ENCODE data around the gene CRACDL. TPM values are rescaled to one million over a fixed set of nuclear protein-coding genes. Genes with fewer than 3 reads are reported as not detected.

Gene CRACDL
- total and polyA plus RNA-seq, 2 of the 13 experiments (the other 11 are each of a cell fraction or from before 2014, with no cell fraction given) = 0.15 to 0.26 TPM

DNA sequence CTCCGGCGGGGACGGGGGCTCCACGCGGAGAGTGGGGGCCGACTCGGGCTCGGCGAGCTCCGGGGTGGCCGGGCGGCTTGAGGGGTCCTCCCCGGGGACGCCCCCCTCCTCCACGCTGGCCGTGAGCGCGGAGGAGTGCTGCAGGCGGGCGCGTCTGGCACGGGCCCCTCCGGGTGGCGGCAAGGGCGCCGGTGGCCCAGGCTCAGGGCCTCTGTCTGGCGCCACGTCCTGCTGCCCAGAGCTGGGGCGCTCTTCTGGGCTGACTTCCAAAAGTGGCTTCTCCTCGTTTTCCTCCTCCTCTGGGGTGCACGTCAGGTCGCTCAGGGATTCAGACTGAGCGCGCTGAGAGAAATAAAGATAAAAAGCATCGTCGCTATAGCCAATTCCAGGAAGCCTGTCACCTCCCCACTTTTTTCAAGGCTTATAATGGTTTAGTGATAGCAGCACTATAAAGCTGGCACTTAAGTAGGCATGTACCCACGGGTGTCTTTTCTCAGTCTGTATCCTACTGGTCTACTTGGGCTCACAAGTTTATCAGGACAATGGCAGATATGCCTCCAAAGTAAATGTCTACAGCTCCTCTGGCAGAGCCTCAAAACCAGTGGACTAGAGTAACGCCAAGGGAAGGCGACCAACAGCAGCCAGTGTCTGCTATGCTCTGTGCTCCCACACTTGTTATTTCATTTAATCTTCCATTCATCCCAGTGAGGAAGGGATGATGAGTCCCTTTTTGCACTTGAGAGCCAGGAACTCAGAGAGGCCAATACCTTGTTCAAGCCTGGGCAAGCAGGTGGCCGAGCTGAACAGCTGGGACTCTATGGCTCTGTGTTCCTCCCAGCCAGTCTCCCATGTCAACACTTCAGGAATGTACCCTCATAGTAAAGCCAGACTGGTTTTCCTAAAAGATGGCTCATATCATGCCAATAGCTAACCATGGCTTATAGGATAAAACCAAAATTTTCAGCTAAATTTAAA lies 112.5 kb downstream of the CRACDL start:
- BruUV-seq (replicated peaks) = no TSS peak
- Histone ChIP-seq H3K4me3 (replicated peaks in 1 of 3; ENCODE audit: insufficient read depth in 1 of 3, low read depth in 2 of 3, low read length in 3 of 3) (no peak overlapping the region), H3K4me1 (ENCODE audit: insufficient read depth, low read length) (peaks cover 33% of the 10 kb centered on the region), H3K4me2 (ENCODE audit: low read depth, low read length) (no peak overlapping the region), H4K20me1 (ENCODE audit: insufficient read depth, low read length) (no peaks in the 10 kb centered on the region), H3K36me3 (replicated peaks in 1 of 2; ENCODE audit: control insufficient read depth in 1 of 2, insufficient read depth in 2 of 2, low read length in 2 of 2) (no peaks in the 10 kb centered on the region), H3K9me3 (ENCODE audit: low read length) (no peaks in the 10 kb centered on the region), H3K27me3 (ENCODE audit: control insufficient read depth in 1 of 2, insufficient read depth in 2 of 2, low read length in 2 of 2) (no peaks in the 10 kb centered on the region; a peak in 1 of 5 replicates), H3K79me2 (ENCODE audit: insufficient read depth, low read length) (no peaks in the 10 kb centered on the region), H2AFZ (ENCODE audit: low read length) (no peak overlapping the region), H3K9ac (ENCODE audit: insufficient read depth, low read depth, low read length) (no peak overlapping the region), H3K27ac (ENCODE audit: extremely low read length, insufficient read depth, low read length) (no peak overlapping the region)
- no peak for DNase-seq (ENCODE audit: low spot score)
- ChIA-PET CTCF (ENCODE audit: low intra/inter-chr PET ratio, low total read pairs) (no interaction called here), POLR2A (interaction anchor here (1.1 kb wide), 1 partner anchor 20 kb away, joined by 3 read pairs; no protein-coding TSS in a partner anchor)
- in situ Hi-C loops (cut with HindIII; ENCODE audit: extremely low pct_ligation_motif_present, low pct_unique_long_range_greater_than_20kb) = no loop called here
- no peak for ATAC-seq
- FAIRE-seq = peak; percentile 8
- WGBS (ENCODE audit: low lambda C conversion rate) = 95% methylated on average over 40 of the region's 40 CpGs
- intact Hi-C loops (cut with micrococcal nuclease; ENCODE audit: unreplicated experiment) = no loop called here
- TF ChIP-seq ZNF30 (CRISPR knock-in tag; IDR thresholded peaks at IDR 0.05) (no peak), TEAD2 (CRISPR knock-in tag; IDR thresholded peaks at IDR 0.05) (no peak), ZBTB7B (CRISPR knock-in tag; IDR thresholded peaks at IDR 0.05) (no peak), CHD4 (IDR thresholded peaks at IDR 0.05; ENCODE audit: borderline replicate concordance, low read length) (no peak), ZNF354B (CRISPR knock-in tag; IDR thresholded peaks at IDR 0.05) (no peak), PAF1 (CRISPR knock-in tag; IDR thresholded peaks at IDR 0.05) (no peak), ERF (CRISPR knock-in tag; IDR thresholded peaks at IDR 0.05) (no peak), ZNF282 (IDR thresholded peaks at IDR 0.05; ENCODE audit: partially characterized antibody) (no peak)
